ENCODE results near the gene FASTKD1. TPM values are rescaled to one million over a fixed set of nuclear protein-coding genes. Genes with fewer than 3 reads are reported as not detected.
"Not testable (repeated sequence)": the region's sequence is repeated elsewhere in the genome, so short reads cannot be mapped to it uniquely, and the experiment has no call there.

Gene FASTKD1
- total RNA-seq, 4 donors from 2014 or later: 8.6 to 12.2 (median 10.6) TPM

GRCh38 chr2:169571571-169571970 lies 2.1 kb downstream of the FASTKD1 start:
- WGBS, 2 donors (ENCODE audit: low coverage in 1 of 2): 93 to 94% methylated on average over 3 of the region's 3 CpGs
- no peak overlapping the region for H3K27ac ChIP-seq
- H3K36me3 ChIP-seq: no peaks in the 10 kb centered on the region
- peaks cover 0 to 23% (median 0%) of the 10 kb centered on the region in 3 donors for H3K4me1 ChIP-seq
- no peaks in the 10 kb centered on the region for H3K9me3 ChIP-seq
- ATAC-seq: no peak
- H3K4me3 ChIP-seq: no peak overlapping the region
- TF ChIP-seq EP300 (IDR thresholded peaks at IDR 0.05) (no peak), CTCF (IDR thresholded peaks at IDR 0.05) (no peak), POLR2AphosphoS5 (IDR thresholded peaks at IDR 0.05) (no peak)
- H3K27me3 ChIP-seq: no peaks in the 10 kb centered on the region

- not testable (repeated sequence) for ATAC-seq, H3K27me3 ChIP-seq, H3K36me3 ChIP-seq, H3K27ac ChIP-seq, H3K4me3 ChIP-seq, H3K9me3 ChIP-seq
- 73 to 91% methylated on average over 1 to 4 of the region's 4 CpGs for WGBS, 2 donors (ENCODE audit: low coverage in 1 of 2)
- peaks cover 0 to 23% (median 0%) of the 10 kb centered on the region in 3 donors for H3K4me1 ChIP-seq
Measured at GRCh38 chr2:169570752-169571151, 2.9 kb downstream of the FASTKD1 start.

GRCh38 chr2:169569948-169570347 lies 3.7 kb downstream of the FASTKD1 start:
- WGBS, 2 donors (ENCODE audit: low coverage in 1 of 2): 92 to 100% methylated on average over 2 of the region's 2 CpGs
- TF ChIP-seq POLR2A (IDR thresholded peaks at IDR 0.05): no peak
- TF ChIP-seq EP300 (IDR thresholded peaks at IDR 0.05): no peak
- no peak for TF ChIP-seq POLR2AphosphoS5 (IDR thresholded peaks at IDR 0.05)
- no peak for TF ChIP-seq CTCF (IDR thresholded peaks at IDR 0.05)
- Histone ChIP-seq H3K36me3 (no peaks in the 10 kb centered on the region), H3K9me3 (no peaks in the 10 kb centered on the region), H3K27me3 (no peaks in the 10 kb centered on the region), H3K27ac (no peak overlapping the region), H3K4me3 (no peak overlapping the region), H3K4me1 (peaks cover 0 to 23% (median 0%) of the 10 kb centered on the region in 3 donors)
- ATAC-seq: no peak

- no peaks in the 10 kb centered on the region for H3K27me3 ChIP-seq
- H3K9me3 ChIP-seq: no peaks in the 10 kb centered on the region
- ATAC-seq: no peak
- no peaks in the 10 kb centered on the region for H3K4me1 ChIP-seq
- no peak overlapping the region for H3K27ac ChIP-seq
- no peak overlapping the region for H3K4me3 ChIP-seq
- TF ChIP-seq POLR2A (IDR thresholded peaks at IDR 0.05): no peak
- TF ChIP-seq CTCF (IDR thresholded peaks at IDR 0.05): no peak
- TF ChIP-seq POLR2AphosphoS5 (IDR thresholded peaks at IDR 0.05): no peak
- TF ChIP-seq EP300 (IDR thresholded peaks at IDR 0.05): no peak
- H3K36me3 ChIP-seq: peaks cover 0 to 6% of the 10 kb centered on the region in 2 donors
- WGBS, 2 donors (ENCODE audit: low coverage in 1 of 2): 100% methylated on average over 1 of the region's 1 CpG
Measured at GRCh38 chr2:169565686-169566085, 8.0 kb downstream of the FASTKD1 start.

GRCh38 chr2:169562519-169562918 lies 11.1 kb downstream of the FASTKD1 start:
- Histone ChIP-seq H3K36me3 (peaks cover 0 to 24% of the 10 kb centered on the region in 2 donors), H3K27me3 (no peaks in the 10 kb centered on the region), H3K27ac (no peak overlapping the region), H3K9me3 (no peaks in the 10 kb centered on the region), H3K4me3 (no peak overlapping the region), H3K4me1 (no peaks in the 10 kb centered on the region)
- no peak for TF ChIP-seq EP300 (IDR thresholded peaks at IDR 0.05)
- TF ChIP-seq CTCF (IDR thresholded peaks at IDR 0.05): no peak
- no peak for TF ChIP-seq POLR2A (IDR thresholded peaks at IDR 0.05)
- no peak for TF ChIP-seq POLR2AphosphoS5 (IDR thresholded peaks at IDR 0.05)
- 92 to 93% methylated on average over 2 of the region's 2 CpGs for WGBS, 2 donors (ENCODE audit: low coverage in 1 of 2)
- ATAC-seq: no peak

GRCh38 chr2:169562084-169562483 lies 11.6 kb downstream of the FASTKD1 start:
- H3K27ac ChIP-seq, H3K27me3 ChIP-seq, H3K4me1 ChIP-seq, H3K4me3 ChIP-seq, ATAC-seq, H3K9me3 ChIP-seq: not testable (repeated sequence)
- 96 to 97% methylated on average over 5 of the region's 5 CpGs for WGBS, 2 donors (ENCODE audit: low coverage in 1 of 2)
- H3K36me3 ChIP-seq: peaks cover 0 to 24% of the 10 kb centered on the region in 2 donors
